NOMO-1 treated with DMSO at 0.1 percent for 48 hours (cell line): ENCODE measurements around the gene GOLIM4.
"Not testable (repeated sequence)": the region's sequence is repeated elsewhere in the genome, so short reads cannot be mapped to it uniquely, and the experiment has no call there.

ENCODE experiments used
- DNase-seq: peaks from one replicate; lab custom pipeline; 2025; ENCODE audit not compliant: unreplicated experiment; lab: John Stamatoyannopoulos, UW

GOLIM4 gene

GRCh38 chr3:168095611-168096209, at the start of gene GOLIM4:
Gene GOLIM4, minus strand, starts transcription at chr3:168095924. Its CDS starts 639 bp downstream, at chr3:168095285.
- DNase-seq, result peak; percentile 96

- DNase-seq, result peak; percentile 70
Measured at GRCh38 chr3:168141405-168141998, 45.8 kb upstream of the GOLIM4 start.

GRCh38 chr3:168139947-168140346, 44.2 kb upstream of the GOLIM4 start:
- DNase-seq, result no peak

GRCh38 chr3:168138421-168138820, 42.7 kb upstream of the GOLIM4 start:
- DNase-seq, result peak; percentile 46

GRCh38 chr3:168134931-168135330, 39.2 kb upstream of the GOLIM4 start:
- no peak for DNase-seq

- DNase-seq, result not testable (repeated sequence)
Measured at GRCh38 chr3:168130250-168130649, 34.5 kb upstream of the GOLIM4 start.

- not testable (repeated sequence) for DNase-seq
Measured at GRCh38 chr3:168128463-168128862, 32.7 kb upstream of the GOLIM4 start.

GRCh38 chr3:168127466-168127865, 31.7 kb upstream of the GOLIM4 start:
- DNase-seq, result no peak

- no peak for DNase-seq
Measured at GRCh38 chr3:168124791-168125190, 29.1 kb upstream of the GOLIM4 start.

GRCh38 chr3:168124291-168124690, 28.6 kb upstream of the GOLIM4 start:
- DNase-seq, result no peak

GRCh38 chr3:168123201-168124176, 27.8 kb upstream of the GOLIM4 start:
- no peak for DNase-seq

GRCh38 chr3:168121184-168122017, 25.7 kb upstream of the GOLIM4 start:
- DNase-seq, result no peak

- no peak for DNase-seq
Measured at GRCh38 chr3:168117853-168118313, 22.2 kb upstream of the GOLIM4 start.

GRCh38 chr3:168117059-168117458, 21.3 kb upstream of the GOLIM4 start:
- DNase-seq, result no peak

- DNase-seq, result no peak
Measured at GRCh38 chr3:168116279-168116678, 20.6 kb upstream of the GOLIM4 start.

- DNase-seq, result no peak
Measured at GRCh38 chr3:168113848-168114247, 18.1 kb upstream of the GOLIM4 start.

GRCh38 chr3:168112894-168113293, 17.2 kb upstream of the GOLIM4 start:
- DNase-seq, result no peak

- no peak for DNase-seq
Measured at GRCh38 chr3:168104361-168104760, 8.6 kb upstream of the GOLIM4 start.

GRCh38 chr3:168102735-168103410, 7.1 kb upstream of the GOLIM4 start:
- DNase-seq, result no peak

GRCh38 chr3:168100777-168101492, 5.2 kb upstream of the GOLIM4 start:
- DNase-seq, result no peak
